Islet precursor cell (in vitro differentiated cells): Measurements from ENCODE around the gene RPP25L.

Source experiments
- DNase-seq: peaks from one replicate; pipeline ENCODE4 v3.0.0-alpha.2; 2018

Gene RPP25L

DNA sequence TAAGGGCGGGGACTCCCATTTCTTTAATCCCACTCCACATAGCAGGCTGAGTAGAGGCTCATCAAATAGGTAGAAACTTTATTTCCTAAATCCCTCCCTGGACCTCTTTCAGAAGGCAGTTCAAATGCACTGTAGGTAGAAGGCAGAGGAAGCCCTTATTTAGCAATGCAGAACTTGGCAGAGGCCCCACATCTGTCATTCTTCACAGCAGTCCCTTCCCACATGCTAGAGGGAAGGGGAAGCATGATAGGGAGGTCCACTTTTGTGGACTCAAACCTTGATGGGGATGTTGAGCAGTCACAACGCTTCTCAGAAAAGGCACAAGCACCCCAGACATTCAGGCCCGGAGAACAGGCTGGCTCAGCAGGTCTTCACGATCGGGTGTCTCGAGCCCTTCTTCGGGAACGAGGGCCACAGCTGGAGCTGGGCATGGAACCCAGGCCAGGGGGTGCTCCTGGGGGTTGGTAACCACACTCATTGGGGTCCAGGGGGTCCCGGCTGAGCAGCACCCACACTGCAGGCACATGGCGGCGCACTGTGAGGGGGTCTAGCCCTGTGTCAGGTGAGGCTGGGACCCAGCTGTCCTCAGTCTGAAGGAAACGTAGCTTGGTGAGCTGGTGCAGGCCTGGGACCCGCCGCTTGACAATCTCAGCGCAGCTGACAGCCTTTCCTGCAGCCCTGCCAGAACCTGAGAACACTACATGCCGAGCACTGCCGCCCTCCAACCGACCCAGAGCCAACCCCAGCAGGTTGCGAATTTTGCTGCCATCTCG lies 1.3 kb downstream of the RPP25L start:
- no peak for DNase-seq

DNA sequence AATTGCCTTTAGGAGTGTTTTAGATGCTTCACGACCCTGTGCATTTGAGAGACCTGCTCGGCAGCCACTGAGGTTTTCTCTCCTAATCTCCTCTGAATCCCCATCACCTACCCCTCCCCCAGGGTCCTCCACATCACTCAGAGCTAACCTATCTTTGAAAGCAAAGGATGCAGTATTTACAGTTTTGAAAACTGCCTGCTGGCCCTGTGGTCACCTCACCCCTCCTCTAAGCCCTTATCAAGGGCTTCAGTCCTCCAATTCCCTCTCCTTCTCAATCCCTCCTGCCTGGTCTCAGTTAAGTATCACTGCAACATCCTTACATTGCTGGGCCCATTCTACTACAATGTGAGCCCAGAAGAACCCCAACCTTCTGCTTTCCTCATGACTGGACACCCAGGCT lies 4.6 kb downstream of the RPP25L start:
- no peak for DNase-seq

DNA sequence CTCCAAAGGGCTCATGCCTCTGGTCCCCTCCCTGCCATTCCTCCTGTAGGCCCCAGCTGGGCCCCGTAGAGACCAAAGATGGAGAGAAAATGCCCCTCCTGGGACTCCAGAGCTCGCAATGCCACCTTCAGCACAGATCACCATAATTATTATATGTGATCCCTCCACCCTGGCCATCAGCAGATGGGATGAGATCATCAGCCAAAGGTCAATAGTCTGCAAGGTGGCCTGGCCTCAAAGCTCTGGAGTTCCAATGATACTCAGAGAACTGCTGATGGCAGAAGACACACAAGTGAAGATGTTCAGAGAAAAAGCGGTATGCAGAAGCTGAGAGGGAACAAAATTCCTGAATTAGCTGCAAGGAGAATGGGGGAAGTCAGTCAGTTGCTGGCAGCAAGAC lies 5.0 kb downstream of the RPP25L start:
- DNase-seq = no peak

DNA sequence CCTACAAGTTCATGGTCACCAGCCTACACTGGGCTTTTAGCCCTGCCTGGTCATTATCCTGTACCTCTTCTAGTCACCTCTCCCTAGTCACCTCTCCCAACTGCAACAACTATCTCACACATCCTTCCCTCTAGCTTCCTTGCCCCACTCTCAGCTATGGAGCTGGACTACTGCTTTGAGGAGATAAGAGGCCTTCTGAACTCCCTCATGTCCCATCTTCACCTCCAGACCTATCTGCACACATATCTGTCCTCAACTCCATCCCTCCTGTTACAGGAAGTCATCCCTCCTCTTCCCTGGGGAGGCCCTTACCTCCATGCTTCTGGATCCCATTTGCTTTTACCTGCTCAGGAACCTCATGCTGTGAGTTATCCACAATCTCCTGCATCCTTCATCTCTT lies 5.7 kb downstream of the RPP25L start:
- DNase-seq = no peak

DNA sequence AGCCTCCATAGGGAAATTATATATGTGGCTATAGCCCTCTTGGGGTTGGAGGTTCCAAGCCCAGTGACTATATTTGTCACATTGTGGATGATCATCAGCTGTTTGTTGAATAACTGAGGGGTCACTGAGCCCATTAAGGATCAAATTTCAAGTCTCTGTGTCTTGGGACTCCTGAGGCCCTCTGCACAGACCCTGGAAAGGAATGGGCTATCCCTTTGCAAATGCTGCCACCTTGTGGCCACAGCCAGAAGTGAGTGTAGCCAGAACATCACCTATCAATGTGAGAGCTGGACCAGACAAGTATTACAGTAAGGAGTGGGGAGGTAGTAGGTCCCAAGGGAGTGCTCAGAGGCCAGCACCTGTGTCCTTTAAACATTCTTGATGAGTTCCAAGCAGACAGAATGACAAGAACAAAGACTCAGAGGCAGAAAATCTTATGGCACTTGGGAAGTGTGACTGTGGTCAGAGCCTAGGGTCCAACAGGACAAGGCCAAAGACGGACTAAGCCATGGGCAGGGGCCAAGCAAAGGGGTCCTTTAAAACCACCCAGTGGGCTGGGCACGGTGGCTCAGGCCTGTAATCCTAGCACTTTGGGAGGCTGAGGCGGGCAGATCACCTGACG lies 8.2 kb downstream of the RPP25L start:
- DNase-seq = peak; percentile 91

DNA sequence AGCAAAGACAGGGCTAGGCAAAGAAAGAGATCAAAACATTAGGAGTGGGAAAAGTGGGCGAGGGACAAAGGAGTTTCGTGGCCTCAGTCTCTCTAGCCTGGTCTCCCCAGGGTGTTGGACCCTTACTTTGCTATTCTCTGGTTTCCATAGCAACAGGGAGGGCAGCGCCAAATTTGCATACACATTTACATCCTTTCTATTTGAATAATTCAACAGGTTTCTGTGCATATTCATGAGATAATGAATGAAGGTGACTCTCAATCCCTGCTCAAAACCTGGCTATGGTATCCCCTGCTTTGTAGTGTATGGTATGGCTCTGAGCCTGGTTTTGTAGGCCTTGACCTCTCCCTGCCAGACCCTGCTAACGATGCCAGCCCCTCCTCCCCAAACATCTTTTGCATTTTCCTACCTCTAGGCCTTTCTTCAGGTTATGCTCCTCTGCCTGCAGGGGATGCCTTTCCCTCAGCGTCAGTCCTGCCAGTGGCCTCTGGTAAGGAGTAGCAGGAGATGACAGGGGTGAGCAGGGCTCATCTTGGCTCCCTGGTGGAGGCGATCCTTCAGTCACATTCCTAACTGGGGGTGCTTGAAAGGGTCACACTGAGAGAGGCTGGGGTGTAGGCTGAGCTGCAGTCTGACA lies 9.8 kb downstream of the RPP25L start:
- DNase-seq = no peak

DNA sequence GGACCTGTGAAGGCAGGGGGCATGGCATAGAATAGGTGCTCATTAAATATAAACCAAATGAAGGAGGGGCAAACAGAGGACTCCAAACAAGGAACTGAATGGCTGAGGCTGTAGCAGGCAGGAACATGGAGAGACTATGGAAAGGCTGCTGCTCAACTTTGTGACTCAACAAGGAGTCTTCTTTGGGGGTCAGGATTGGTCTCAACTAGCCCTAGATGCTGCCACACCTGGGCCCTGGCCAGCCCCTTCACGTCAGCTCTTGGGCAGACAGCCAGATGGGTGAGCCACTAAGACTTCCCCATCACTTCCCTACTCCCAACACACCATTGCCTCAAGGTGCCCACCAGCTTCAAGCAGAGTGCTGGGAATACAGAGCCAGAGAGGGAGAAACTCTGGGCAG lies 11.0 kb downstream of the RPP25L start:
- DNase-seq = no peak

DNA sequence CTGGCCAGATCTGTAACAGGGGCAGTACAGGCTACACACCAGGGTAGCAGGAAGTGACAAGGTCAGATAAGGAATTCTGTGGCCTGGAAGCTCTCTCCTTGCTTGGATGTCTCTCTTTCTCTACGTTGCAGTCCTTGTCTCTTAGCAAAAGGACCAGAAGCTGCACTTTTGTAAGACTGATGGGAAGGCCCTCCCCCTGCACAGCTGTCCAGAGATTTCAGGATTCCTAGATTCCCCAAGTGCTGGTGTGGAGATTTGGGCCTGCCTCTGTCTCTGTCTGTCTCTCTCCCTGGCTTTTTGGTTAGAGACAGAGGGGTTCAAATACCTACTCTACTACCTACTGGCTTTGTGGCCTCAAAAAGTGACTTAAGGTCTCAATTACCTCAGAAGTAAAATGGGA lies 12.4 kb downstream of the RPP25L start:
- no peak for DNase-seq

DNA sequence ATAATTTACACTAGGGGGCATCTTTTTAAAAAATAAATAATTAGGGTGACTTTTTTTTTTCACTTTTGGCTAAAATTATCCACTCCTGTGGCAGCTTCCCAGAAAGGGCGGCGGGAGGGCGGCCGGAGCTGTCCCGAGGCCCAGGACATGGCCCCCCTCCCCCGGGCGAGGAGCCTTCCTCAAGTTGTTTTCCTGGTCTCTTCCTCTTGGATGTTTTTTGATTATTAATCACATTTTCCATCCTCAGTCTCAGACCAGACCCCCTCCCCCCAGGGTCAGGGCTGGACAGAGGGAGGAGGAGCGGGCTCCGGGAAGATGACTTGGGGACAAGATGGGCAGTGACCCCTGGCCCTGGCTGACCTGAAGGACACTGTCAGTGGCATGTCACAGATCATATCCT lies 17.7 kb downstream of the RPP25L start:
- no peak for DNase-seq

DNA sequence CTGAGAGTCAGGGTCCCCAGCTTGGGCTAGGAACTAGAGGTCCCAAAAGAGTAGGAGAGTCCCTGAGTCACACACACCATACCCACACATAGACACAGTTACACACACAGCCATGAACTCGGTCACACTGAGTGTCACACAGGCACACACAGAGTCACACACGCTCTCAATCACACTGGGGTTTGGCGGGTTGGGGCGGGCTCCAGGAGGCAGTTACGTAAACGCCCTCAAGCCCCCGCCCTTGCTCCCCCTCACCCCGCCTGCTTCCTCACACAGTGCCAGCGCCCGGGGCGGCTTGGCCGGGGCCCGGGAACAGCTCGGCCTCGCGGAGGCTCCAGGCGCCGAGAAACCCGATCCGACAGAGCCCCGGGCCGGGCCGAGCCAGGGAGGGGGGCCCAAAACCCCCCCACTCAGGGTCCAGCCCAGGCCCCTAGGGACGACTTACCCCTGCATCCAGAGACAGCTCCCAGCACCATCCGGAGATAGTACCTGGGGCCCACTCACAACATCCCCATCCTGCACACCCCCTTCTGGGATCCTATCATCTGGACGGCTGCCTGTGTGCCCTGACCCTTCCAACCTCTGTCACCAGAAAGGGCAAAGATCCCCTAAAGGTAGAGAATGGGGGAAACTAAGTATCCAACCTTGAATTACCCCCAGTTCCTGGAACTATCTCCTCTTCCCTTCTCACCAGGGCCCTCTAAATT lies 18.8 kb downstream of the RPP25L start:
- peak; percentile 76 for DNase-seq

DNA sequence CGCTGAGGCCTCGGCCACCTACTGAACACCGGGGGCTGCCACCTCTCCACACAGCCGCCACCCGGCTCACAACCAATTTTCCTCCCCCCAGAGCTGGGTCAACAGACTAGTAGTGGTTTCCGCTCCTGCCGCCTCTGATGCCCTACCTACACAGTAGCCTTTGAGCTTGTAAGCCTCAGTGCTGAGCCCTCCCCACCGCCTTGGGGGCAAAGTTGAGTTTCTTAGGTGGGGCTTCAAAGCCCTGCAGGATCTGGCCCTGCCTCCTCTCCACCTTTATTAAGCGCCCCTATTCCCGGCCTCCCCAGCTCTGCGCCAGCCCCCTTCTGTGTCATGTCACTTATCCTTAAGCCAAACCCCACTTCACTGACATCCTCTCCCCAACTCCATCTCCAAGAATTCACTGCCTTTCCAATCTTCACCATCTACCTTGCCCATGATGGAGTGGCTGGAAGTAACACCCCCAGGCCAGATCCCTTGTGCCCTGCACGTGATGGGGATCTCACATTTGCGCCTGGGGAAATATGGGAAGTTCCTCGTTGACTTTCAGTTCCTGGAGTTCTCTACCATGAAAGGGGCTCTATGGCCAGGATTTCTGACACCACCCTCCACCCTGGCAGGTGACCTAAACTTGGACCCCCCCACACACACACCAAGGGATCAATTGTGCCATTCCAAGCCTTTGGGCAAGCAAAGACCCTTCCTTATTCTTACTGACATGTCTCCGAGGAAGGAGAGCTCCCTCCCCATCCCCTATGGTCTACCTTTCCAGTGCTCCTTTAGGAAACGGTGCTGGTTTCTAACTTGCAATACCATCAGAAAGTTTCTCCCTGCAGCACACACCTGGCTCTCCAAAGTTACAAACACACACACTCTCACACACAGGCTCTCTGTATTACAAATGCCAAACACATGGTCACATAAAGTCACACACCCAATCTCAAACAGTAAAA lies 19.7 kb downstream of the RPP25L start:
- DNase-seq = no peak

DNA sequence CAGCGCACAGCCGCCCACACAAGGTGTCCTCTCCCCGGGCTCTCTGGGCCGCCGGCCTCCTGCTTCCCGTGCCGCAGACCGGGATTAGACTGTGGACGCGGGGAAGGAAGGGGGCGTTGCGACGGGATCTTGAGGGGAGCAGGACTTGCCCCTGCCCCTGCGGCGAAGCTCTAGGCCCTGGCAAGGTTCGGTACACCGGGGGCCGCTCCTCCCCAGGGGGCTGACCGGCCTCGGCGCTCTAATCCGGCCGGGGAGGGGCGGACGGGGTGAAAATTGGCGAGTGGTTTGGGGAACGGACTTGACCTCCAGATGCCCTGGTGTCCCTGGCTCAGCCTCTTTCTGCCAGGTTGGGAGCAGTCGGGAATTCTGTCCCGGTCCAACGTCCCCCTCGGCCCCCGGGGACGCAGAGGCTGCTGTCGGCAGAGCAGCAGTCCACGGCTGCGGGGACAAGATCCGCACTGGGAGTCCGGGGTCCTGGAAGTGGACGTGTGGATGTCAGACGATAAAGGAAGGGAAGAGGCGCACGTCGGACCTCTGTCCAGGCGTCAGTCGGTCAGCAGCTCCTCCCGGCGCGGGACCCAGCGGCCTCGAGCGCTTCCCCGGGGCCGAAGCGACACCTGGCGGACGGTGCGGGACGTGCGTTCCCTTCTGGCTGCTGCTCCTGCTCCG lies 20.5 kb downstream of the RPP25L start:
- peak; percentile 94 for DNase-seq

DNA sequence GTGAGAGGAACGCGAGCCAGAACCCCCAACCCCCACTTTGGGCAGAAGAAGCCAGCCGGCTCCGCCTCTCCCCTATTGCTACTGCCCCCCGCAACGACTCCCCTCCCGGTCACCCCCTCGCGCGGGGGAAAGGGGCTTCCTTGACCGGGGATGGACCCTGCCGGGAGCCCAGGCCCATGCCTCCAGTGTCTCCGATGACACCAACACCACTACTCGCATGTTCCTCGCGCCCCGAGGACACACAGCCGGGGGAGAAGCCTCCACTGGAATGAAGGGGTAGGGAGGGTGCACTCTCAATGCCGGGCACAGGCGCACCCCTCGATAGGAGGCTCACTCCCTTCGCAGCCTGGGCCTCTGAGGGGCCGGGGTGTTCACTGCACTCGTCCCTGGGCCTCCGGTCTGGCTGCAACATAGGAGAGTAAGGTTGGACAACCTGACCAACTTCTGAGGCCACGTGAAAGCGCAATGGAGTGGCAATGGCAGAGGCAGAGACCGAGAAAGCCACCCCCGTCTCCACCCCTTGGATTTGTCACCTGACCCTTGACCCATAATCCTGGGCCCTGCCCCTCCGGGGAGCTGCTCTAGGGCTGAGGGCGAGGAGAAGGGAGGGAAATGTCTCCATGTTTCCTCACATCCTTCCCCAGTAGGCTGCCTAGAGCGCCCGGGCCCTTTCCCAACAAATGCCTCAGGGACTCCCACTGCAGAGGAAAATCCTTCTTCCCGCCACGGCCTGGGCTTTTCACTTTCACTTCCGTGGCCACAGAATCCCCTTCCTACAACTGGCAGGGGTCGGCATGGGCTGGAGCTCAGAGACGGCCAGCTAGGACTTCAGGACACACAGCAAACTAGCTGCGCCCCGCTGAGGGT lies 21.3 kb downstream of the RPP25L start:
- DNase-seq = peak; percentile 65

DNA sequence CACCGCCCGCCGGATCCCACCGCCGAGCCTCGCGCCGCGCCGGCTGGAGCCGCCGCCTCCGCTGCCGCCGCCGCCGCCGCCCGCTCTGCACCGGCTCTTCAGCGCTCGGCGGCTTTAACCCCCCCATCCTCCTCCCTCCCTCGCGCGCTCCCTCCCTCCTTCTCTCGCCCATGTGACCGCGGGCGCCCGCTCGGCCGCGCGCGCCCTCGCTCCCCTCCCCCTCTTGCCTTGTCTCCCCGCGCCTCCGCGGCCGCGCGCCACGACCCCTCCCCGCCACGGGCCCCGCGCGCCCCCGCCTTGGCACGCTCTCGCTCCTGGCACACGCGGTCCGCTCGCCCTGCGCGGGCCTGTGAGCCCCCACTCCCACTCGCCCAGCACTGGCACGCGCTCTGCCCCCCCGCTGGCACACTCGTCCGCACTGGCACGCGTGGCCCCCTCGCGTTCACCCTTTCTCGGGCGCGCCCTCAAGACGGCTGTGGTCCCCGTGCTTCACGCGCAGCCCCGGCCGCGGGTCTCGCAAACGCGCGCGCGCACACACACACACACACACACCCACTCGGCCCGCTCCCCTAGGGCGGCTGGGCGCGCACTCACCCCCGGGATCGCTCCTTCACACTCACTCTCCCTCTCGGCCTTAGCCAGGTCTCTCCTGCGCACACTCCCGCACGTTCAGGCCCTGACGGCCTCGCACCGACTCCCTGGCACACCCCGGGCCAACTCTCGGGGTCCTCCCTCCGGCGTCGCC lies 22.1 kb downstream of the RPP25L start, which contains the start of gene CNTFR:
Gene CNTFR (minus strand): TSS at position 89 of the 745 bp plus-strand sequence. CDS start 20,743 bp downstream, outside the sequence.
- DNase-seq = peak; percentile 63

DNA sequence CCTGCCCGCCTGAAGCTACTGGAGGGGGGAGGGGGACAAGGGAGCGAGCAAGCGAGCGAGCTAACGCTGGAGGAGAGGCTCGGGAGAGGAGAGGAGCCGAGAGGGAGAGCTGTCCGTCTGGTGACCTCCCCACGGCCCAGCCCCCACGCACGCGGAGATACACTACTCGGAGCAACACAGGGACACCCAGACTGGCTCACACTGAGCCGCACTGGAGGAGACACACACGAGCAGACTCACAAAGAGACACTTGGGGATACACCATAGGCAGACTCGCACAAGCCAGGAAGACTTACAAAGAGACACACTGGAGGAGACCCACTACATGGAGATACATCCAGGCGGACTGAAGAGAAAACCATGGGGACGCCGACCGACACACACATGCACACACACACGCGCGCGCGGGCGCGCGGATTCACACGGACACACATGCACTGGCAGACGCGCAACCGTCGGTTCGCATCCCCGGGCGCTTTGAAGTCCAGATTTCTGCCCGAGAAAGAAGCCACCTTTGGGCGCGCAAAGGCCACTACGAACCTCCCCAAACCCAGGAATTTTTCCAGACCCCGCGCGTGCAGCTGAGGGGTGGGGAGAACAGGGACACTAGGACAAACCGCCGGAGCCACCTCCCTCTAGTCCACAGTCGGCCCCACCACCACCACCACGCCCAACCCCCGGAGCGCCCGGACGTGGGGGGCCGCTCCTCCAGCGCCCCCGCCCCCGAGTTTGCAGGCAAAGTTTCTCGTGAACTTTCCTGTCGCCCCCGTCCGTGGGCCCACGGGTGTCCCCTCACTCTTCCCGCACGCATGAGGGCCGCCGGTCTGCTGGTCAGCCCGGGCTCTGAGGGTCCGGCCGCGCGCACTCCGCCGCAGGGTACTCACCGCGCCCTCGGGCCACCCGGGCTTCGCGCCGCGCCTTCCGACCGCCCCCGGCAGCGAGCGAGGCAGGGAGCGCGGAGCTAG lies 22.9 kb downstream of the RPP25L start:
- DNase-seq = no peak

DNA sequence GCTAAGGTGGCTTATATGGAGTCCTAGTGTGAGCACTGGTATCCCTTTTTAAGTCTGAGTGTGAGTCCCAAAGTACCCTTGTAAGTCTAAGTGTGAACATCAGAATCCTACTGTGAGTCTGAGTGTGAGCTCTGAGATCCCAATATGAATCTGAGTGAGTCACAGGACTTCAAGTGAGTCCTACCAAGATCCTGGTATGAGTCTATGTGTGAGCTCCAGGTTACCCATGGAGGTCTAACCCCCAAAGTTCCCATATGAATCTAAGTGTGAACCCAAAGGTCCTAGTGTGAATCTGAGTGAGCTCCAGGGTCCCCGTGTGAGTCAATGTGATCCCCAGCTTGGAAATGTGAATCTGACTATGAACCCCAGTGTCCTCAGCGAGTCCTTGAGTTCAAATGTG lies 24.6 kb downstream of the RPP25L start:
- DNase-seq = no peak

DNA sequence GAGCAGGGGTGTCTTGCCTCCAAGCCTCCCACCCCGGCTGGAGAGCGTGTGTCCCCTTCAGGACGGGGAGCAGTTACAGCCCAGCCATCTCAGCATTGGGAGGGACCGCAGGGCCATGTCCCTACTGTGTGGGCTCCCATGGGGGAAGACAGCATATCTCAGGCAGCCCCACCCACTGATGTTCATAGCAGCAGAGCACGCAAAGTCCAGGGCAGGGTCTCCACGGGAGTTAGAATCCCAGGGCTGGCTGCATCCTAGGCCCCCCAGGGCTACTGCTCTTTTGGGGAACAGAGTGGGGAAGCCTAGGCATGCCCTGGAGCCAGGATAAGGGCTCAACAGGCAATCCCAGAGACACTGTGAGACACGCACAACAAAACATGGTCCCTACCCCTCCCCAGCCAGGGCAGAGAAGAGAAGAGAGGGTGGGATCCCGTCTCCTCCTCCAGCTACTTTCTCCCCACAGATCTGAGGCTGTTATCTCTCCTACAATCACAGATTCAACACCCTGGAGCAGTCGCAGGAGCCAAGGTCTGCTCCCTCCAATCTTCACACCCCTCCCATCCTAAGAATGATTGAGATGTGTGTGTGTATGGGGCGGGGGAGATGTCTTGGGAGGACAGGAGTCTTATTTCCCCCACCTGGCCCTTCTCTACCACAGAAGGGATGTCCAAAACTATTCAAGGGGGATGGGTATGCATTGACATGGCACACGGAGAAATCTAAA lies 25.8 kb downstream of the RPP25L start:
- no peak for DNase-seq

DNA sequence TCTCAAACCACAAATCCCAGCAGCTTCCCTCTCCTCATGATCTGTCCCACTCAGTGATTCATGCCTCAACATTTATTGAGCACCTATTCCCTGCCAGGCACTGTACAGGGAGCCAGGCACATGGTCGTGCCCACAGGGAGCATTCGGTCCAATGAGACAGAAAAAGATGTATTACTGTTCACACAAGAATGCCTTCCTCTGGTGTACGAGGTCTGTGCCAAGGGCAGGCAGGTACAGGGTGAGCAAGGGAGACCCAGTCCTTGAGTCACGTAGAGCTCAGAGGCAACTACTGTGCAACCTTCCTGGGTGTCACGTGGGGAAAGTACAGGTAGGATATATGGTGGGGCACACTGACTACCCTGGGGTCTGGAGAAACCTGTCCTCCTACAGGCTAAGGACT lies 26.9 kb downstream of the RPP25L start:
- no peak for DNase-seq
